Endothelial cell of umbilical vein (primary cell): ENCODE measurements around the gene GOLGA6A. TPM values are rescaled to one million over a fixed set of nuclear protein-coding genes. Genes with fewer than 3 reads are reported as not detected.

Experiments used
- BruUV-seq: library from RNA; stranded (reverse); fragments of 400-500 nt; replicated peaks from 2 replicates; lab custom pipeline; 2021; lab: Mats Ljungman, UMichigan
- CTCF ChIA-PET: fragments of 300-600, 350-600 bp; sonication (Branson Sonifier 250); formaldehyde crosslinking; loops from one replicate; lab custom pipeline; 2021; ENCODE audit warnings: antibody characterized with exemption, inconsistent platforms; lab: Charles Lee
- POLR2A ChIA-PET: fragments of 300-600, 350-600 bp; sonication (Branson Sonifier 250); formaldehyde crosslinking; loops from one replicate; lab custom pipeline; 2021; ENCODE audit warnings: antibody characterized with exemption, inconsistent platforms; lab: Charles Lee
- DNase-seq: peaks from one replicate; pipeline ENCODE4 v3.0.0-alpha.2; 2011; ENCODE audit warnings: low read depth, low spot score
- FAIRE-seq: peaks from 2 replicates; lab custom pipeline; 2011; peaks lifted over from hg19 to GRCh38; lab: Jason Lieb, UNC
- H2AFZ ChIP-seq: 2 replicates; pipeline ENCODE4 v1.6.0; 2012; ENCODE audit warnings: low read depth, low read length, control low read depth, inconsistent platforms
- H3K27ac ChIP-seq: 2 replicates; pipeline ENCODE4 v1.5.1; 2011; ENCODE audit warnings: low read depth, mild to moderate bottlenecking, control low read depth, low read length, moderate library complexity; ENCODE audit not compliant: insufficient read depth
- H3K27me3 ChIP-seq, 2 experiments: 2 replicates each; pipeline versions ENCODE4 v1.6.0 to v1.6.1; 2011; ENCODE audit warnings: low read length in 2 of 2, mixed read lengths in 1 of 2; ENCODE audit not compliant: control insufficient read depth in 2 of 2, insufficient read depth in 2 of 2
- H3K36me3 ChIP-seq, 2 experiments: 2 replicates in 1 of 2; 3 replicates in 1 of 2; pipeline ENCODE4 v1.5.1; 2011; ENCODE audit warnings: low read length in 2 of 2, mild to moderate bottlenecking in 1 of 2, moderate library complexity in 1 of 2; ENCODE audit not compliant: control insufficient read depth in 2 of 2, insufficient read depth in 2 of 2; ENCODE audit errors: extremely low read depth in 1 of 2
- H3K4me1 ChIP-seq: 3 replicates; pipeline ENCODE4 v1.5.1; 2011; ENCODE audit warnings: mild to moderate bottlenecking, low read length; ENCODE audit not compliant: control insufficient read depth, insufficient read depth; ENCODE audit errors: extremely low read depth
- H3K4me2 ChIP-seq: 2 replicates; pipeline ENCODE4 v1.6.1; 2011; ENCODE audit warnings: low read length, control low read depth, mixed read lengths; ENCODE audit not compliant: insufficient read depth
- H3K4me3 ChIP-seq, 3 experiments: fragments of 200-600 bp in 1 of 3; sonication (generic), shearing (Covaris generic) in 1 of 3; replicated peaks in 1 of 3; 2 replicates each; pipeline ENCODE4 v1.5.1; 2011 to 2016; ENCODE audit warnings: control low read depth in 3 of 3, low read length in 3 of 3, mild to moderate bottlenecking in 2 of 3, inconsistent platforms in 1 of 3, low read depth in 1 of 3, moderate library complexity in 1 of 3; ENCODE audit not compliant: insufficient read depth in 1 of 3
- H3K79me2 ChIP-seq: 2 replicates; pipeline ENCODE4 v1.6.0; 2012; ENCODE audit warnings: low read length, inconsistent platforms; ENCODE audit not compliant: control insufficient read depth, insufficient read depth
- H3K9ac ChIP-seq: replicated peaks from 2 replicates; pipeline ENCODE3; 2011; ENCODE audit warnings: low read length, control low read depth; ENCODE audit not compliant: insufficient read depth; ENCODE audit errors: extremely low read depth
- H3K9me1 ChIP-seq: replicated peaks from 3 replicates; pipeline ENCODE4 v1.6.0; 2011; ENCODE audit warnings: mild to moderate bottlenecking, low read length; ENCODE audit not compliant: control insufficient read depth, insufficient read depth; ENCODE audit errors: extremely low read depth
- H3K9me3 ChIP-seq: replicated peaks from 2 replicates; pipeline ENCODE4 v1.5.1; 2012; ENCODE audit warnings: low read length, inconsistent platforms; ENCODE audit not compliant: control insufficient read depth, insufficient read depth
- H4K20me1 ChIP-seq: replicated peaks from 2 replicates; pipeline ENCODE3; 2011; ENCODE audit warnings: mild to moderate bottlenecking, low read length; ENCODE audit not compliant: control insufficient read depth, insufficient read depth; ENCODE audit errors: extremely low read depth
- GATA2 ChIP-seq: IDR thresholded peaks from 2 replicates; pipeline ENCODE4 v1.7.0; 2011; ENCODE audit warnings: low read depth, mild to moderate bottlenecking, moderate library complexity, mixed read lengths, low read length; ENCODE audit not compliant: insufficient read length, insufficient read depth
- JUN ChIP-seq: IDR thresholded peaks from 2 replicates; pipeline ENCODE4 v1.6.1; 2011; ENCODE audit warnings: borderline replicate concordance, low read depth; ENCODE audit not compliant: insufficient read length, insufficient read depth
- MAX ChIP-seq: IDR thresholded peaks from 2 replicates; pipeline ENCODE4 v1.6.1; 2011; ENCODE audit not compliant: insufficient read depth, insufficient read length
- POLR2AphosphoS5 ChIP-seq: IDR thresholded peaks from 2 replicates; pipeline ENCODE4 v1.6.1; 2012; ENCODE audit warnings: low read depth, mild to moderate bottlenecking, control low read depth, low read length, moderate library complexity; ENCODE audit not compliant: insufficient read depth
- dilution Hi-C: fragments of 300-500 bp; cut with MboI; formaldehyde crosslinking; loops from one replicate; pipeline ENCODE4 v1.15.0; 2019; ENCODE audit warnings: low sequenced_read_pairs; ENCODE audit not compliant: extremely low pct_ligation_motif_present
- intact Hi-C: fragments of 100-400 bp; cut with micrococcal nuclease; formaldehyde crosslinking; loops from one replicate; pipeline ENCODE4 v1.10.0; 2022
- polyA plus RNA-seq, 4 experiments: library from polyadenylated mRNA; depleted of rRNA in 3 of 4; stranded (reverse) in 3 of 4; unstranded in 1 of 4; fragments of >200 nt; gene quantifications; 2 replicates each; pipeline versions ENCODE4 v1.2.1 to v1.2.3, GENCODE V29; 2011 to 2012; ENCODE audit warnings: missing spikeins in 1 of 4
- total RNA-seq: library from RNA; stranded (reverse); gene quantifications from 2 replicates; pipeline ENCODE4 v1.2.3, GENCODE V29; 2021

GOLGA6A gene
- total and polyA plus RNA-seq, 2 donors (not counting 3 experiments of a cell fraction or from before 2014, with no cell fraction given), result not detected

GRCh38 chr15:74034206-74034755 lies 48.1 kb downstream of the GOLGA6A start:
- Histone ChIP-seq H3K4me3 (no peak overlapping the region), H4K20me1 (no peaks in the 10 kb centered on the region), H3K9ac (no peak overlapping the region), H3K9me1 (no peaks in the 10 kb centered on the region), H3K79me2 (no peaks in the 10 kb centered on the region), H3K36me3 (peaks cover 8 to 35% of the 10 kb centered on the region in 2 experiments), H3K27ac (no peak overlapping the region), H3K4me1 (no peaks in the 10 kb centered on the region), H3K4me2 (no peak overlapping the region), H3K9me3 (no peaks in the 10 kb centered on the region), H2AFZ (no peak overlapping the region), H3K27me3 (no peaks in the 10 kb centered on the region)
- DNase-seq (no peak), FAIRE-seq (no peak)
- CTCF ChIA-PET, result interaction anchor here (1.3 to 3.8 kb wide), 6 partner anchors 14 to 83 kb away, joined by 3 to 53 read pairs (median 4); partner anchors contain the start of gene PML
- intact Hi-C loops (no loop called here), dilution Hi-C loops (no loop called here)
- POLR2A ChIA-PET, result no interaction called here
- BruUV-seq, result no TSS peak
- TF ChIP-seq GATA2, result no peak
- no peak for TF ChIP-seq POLR2AphosphoS5
- TF ChIP-seq MAX, result no peak
- no peak for TF ChIP-seq JUN
